ENCODE measurements around the gene NR1D2. TPM values are rescaled to one million over a fixed set of nuclear protein-coding genes. Genes with fewer than 3 reads are reported as not detected.

Gene NR1D2
- polyA plus RNA-seq, 3 donors, result 4.1 to 5.4 (median 5.3) TPM

DNA sequence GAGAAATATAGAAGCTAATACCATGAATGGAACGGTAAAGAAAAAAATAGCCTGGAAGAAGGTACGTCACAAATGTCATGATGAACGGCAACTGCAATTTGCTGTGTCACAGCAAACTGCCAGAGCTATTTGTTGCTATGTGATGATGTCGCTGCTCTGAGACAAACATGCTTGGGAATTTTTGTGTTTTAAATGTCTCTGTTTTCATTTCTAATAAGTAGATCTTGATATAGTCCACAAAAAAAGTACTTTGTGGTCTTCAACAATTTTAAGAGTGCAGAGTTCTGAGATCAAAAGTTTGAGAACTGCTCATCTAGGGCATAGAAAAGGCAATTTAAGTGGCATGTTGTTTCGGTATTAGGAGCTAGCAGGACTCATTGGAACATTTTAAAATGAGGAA lies 4.3 kb upstream of the NR1D2 start:
- Histone ChIP-seq H3K9ac (ENCODE audit: insufficient read depth, low read length, poor library complexity, severe bottlenecking) (no peak overlapping the region), H3K9me3 (replicated peaks in 1 of 2; ENCODE audit: control insufficient read depth in 1 of 2, insufficient read depth in 1 of 2, low read length in 2 of 2) (peaks cover 5 to 6% of the 10 kb centered on the region in 2 donors), H3K27me3 (ENCODE audit: control insufficient read depth in 2 of 2, insufficient read depth in 2 of 2, low read length in 2 of 2) (peaks cover 6 to 13% of the 10 kb centered on the region in 2 donors), H4K20me1 (ENCODE audit: insufficient read depth, low read length) (no peaks in the 10 kb centered on the region), H3K4me1 (ENCODE audit: control insufficient read depth in 1 of 2, insufficient read depth in 2 of 2, low read length in 2 of 2) (peaks cover 5 to 9% of the 10 kb centered on the region in 2 donors), H3K4me3 (replicated peaks in 1 of 3; ENCODE audit: low read depth in 2 of 3, low read length in 3 of 3) (no peak overlapping the region), H3K4me2 (replicated peaks; ENCODE audit: extremely low read depth, low read length, poor library complexity, severe bottlenecking) (no peak overlapping the region), H3K27ac (ENCODE audit: low read depth in 1 of 2, low read length in 2 of 2) (no peak overlapping the region), H2AFZ (ENCODE audit: insufficient read depth, low read depth, low read length, poor library complexity, severe bottlenecking) (no peak overlapping the region), H3K36me3 (replicated peaks in 1 of 2; ENCODE audit: control insufficient read depth in 1 of 2, insufficient read depth in 2 of 2, low read length in 2 of 2) (no peaks in the 10 kb centered on the region), H3K79me2 (ENCODE audit: insufficient read depth, low read length) (no peaks in the 10 kb centered on the region)
- intact Hi-C loops (cut with micrococcal nuclease), result loop anchor here in 1 of 2 donors (10.0 kb wide), 2 partner anchors 736 to 1724 kb away; partner anchors contain the start of genes TOP2B and UBE2E2
- Mint-ChIP-seq H3K27me3 (ENCODE audit: low read depth in 3 of 3) (peaks cover 18 to 24% (median 21%) of the 10 kb centered on the region in 3 donors), H3K27ac (no peak overlapping the region), H3K9me3 (peaks cover 4 to 8% (median 7%) of the 10 kb centered on the region in 7 donors), H3K36me3 (peaks cover 0 to 4% of the 10 kb centered on the region in 2 donors), H3K4me1 (peaks cover 9% of the 10 kb centered on the region), H3K4me3 (no peak overlapping the region)
- WGBS (ENCODE audit: insufficient coverage), result 60% methylated on average over 3 of the region's 5 CpGs
- DNase-seq, result no peak
- TF ChIP-seq, protein P1, sequence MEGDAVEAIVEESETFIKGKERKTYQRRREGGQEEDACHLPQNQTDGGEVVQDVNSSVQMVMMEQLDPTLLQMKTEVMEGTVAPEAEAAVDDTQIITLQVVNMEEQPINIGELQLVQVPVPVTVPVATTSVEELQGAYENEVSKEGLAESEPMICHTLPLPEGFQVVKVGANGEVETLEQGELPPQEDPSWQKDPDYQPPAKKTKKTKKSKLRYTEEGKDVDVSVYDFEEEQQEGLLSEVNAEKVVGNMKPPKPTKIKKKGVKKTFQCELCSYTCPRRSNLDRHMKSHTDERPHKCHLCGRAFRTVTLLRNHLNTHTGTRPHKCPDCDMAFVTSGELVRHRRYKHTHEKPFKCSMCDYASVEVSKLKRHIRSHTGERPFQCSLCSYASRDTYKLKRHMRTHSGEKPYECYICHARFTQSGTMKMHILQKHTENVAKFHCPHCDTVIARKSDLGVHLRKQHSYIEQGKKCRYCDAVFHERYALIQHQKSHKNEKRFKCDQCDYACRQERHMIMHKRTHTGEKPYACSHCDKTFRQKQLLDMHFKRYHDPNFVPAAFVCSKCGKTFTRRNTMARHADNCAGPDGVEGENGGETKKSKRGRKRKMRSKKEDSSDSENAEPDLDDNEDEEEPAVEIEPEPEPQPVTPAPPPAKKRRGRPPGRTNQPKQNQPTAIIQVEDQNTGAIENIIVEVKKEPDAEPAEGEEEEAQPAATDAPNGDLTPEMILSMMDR (IDR thresholded peaks at IDR 0.05), result no peak

DNA sequence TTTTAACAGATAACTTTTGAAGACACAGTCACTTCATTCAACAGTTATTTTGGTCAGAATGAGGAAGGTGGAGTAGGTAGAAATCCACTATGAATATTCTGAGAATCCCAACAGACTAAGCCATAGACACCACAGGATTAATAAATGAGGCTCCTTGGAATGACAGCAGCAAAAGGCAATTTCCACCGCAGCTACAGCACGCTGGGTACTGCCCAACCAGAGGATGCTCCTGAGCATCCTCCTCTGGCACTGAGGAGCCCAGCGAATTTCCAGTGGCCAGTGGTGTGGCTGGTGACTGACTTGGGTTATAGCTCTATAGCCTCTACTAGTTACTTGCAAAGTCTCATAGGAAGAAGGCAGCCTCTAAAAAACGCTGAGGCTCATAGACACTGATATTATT lies 3.6 kb upstream of the NR1D2 start:
- no CpG with 5 or more reads among the region's 4 CpGs for WGBS (ENCODE audit: insufficient coverage)
- Histone ChIP-seq H3K9me3 (replicated peaks in 1 of 2; ENCODE audit: control insufficient read depth in 1 of 2, insufficient read depth in 1 of 2, low read length in 2 of 2) (peaks cover 5 to 6% of the 10 kb centered on the region in 2 donors), H3K79me2 (ENCODE audit: insufficient read depth, low read length) (peaks cover 2% of the 10 kb centered on the region), H3K4me3 (replicated peaks in 1 of 3; ENCODE audit: low read depth in 2 of 3, low read length in 3 of 3) (no peak overlapping the region), H4K20me1 (ENCODE audit: insufficient read depth, low read length) (no peaks in the 10 kb centered on the region), H3K9ac (ENCODE audit: insufficient read depth, low read length, poor library complexity, severe bottlenecking) (no peak overlapping the region), H3K27me3 (ENCODE audit: control insufficient read depth in 2 of 2, insufficient read depth in 2 of 2, low read length in 2 of 2) (peaks cover 6 to 13% of the 10 kb centered on the region in 2 donors), H3K27ac (ENCODE audit: low read depth in 1 of 2, low read length in 2 of 2) (no peak overlapping the region), H3K36me3 (replicated peaks in 1 of 2; ENCODE audit: control insufficient read depth in 1 of 2, insufficient read depth in 2 of 2, low read length in 2 of 2) (no peaks in the 10 kb centered on the region), H3K4me1 (ENCODE audit: control insufficient read depth in 1 of 2, insufficient read depth in 2 of 2, low read length in 2 of 2) (peaks cover 7 to 10% of the 10 kb centered on the region in 2 donors), H3K4me2 (replicated peaks; ENCODE audit: extremely low read depth, low read length, poor library complexity, severe bottlenecking) (no peak overlapping the region), H2AFZ (ENCODE audit: insufficient read depth, low read depth, low read length, poor library complexity, severe bottlenecking) (no peak overlapping the region)
- Mint-ChIP-seq H3K4me3 (no peak overlapping the region), H3K27me3 (ENCODE audit: low read depth in 3 of 3) (peaks cover 18 to 24% (median 21%) of the 10 kb centered on the region in 3 donors), H3K36me3 (peaks cover 0 to 4% of the 10 kb centered on the region in 2 donors), H3K9me3 (peaks cover 4 to 8% (median 7%) of the 10 kb centered on the region in 7 donors), H3K27ac (no peak overlapping the region), H3K4me1 (peaks cover 10% of the 10 kb centered on the region)
- TF ChIP-seq, protein P1 (IDR thresholded peaks at IDR 0.05), result no peak
- intact Hi-C loops (cut with micrococcal nuclease), result loop anchor here in 1 of 2 donors (10.0 kb wide), 2 partner anchors 737 to 1723 kb away; partner anchors contain the start of genes TOP2B and UBE2E2
- DNase-seq, result no peak
